Thyroid gland (tissue), 4 donors: Measurements from ENCODE around the gene STEAP3.

Source experiments
- POLR2A ChIP-seq, 2 donors: fragments of 450-650 bp; IDR thresholded peaks; one replicate each; pipeline ENCODE4 v1.6.1; 2017; ENCODE audit warnings: antibody characterized with exemption in 2 of 2, mild to moderate bottlenecking in 2 of 2, moderate library complexity in 1 of 2
- TF ChIP-seq, protein P1 (sequence below), 6 experiments: fragments of 200-600 bp in 3 of 6; fragments of 450-650 bp in 3 of 6; sonication (generic) in 3 of 6; IDR thresholded peaks; one replicate each; pipeline ENCODE4 v1.5.1; 2016 to 2019; ENCODE audit warnings: antibody characterized with exemption in 6 of 6, mild to moderate bottlenecking in 2 of 6, inconsistent platforms in 1 of 6, moderate library complexity in 1 of 6

GRCh38 chr2:119216994-119217393 lies 6.6 kb upstream of the STEAP3 start:
- TF ChIP-seq, protein P1, sequence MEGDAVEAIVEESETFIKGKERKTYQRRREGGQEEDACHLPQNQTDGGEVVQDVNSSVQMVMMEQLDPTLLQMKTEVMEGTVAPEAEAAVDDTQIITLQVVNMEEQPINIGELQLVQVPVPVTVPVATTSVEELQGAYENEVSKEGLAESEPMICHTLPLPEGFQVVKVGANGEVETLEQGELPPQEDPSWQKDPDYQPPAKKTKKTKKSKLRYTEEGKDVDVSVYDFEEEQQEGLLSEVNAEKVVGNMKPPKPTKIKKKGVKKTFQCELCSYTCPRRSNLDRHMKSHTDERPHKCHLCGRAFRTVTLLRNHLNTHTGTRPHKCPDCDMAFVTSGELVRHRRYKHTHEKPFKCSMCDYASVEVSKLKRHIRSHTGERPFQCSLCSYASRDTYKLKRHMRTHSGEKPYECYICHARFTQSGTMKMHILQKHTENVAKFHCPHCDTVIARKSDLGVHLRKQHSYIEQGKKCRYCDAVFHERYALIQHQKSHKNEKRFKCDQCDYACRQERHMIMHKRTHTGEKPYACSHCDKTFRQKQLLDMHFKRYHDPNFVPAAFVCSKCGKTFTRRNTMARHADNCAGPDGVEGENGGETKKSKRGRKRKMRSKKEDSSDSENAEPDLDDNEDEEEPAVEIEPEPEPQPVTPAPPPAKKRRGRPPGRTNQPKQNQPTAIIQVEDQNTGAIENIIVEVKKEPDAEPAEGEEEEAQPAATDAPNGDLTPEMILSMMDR (IDR thresholded peaks at IDR 0.05) = no peak
- no peak for TF ChIP-seq POLR2A (IDR thresholded peaks at IDR 0.05)
